HG03108 (cell line): ENCODE results near the gene FOXD1.
"Not testable (repeated sequence)": the region's sequence is repeated elsewhere in the genome, so short reads cannot be mapped to it uniquely, and the experiment has no call there.

Source experiments
- ATAC-seq: cut with Tn5 transposase; IDR thresholded peaks from one replicate; pipeline ENCODE4 v1.9.1; 2021; ENCODE audit warnings: moderate library complexity; ENCODE audit not compliant: unreplicated experiment

FOXD1 gene

GRCh38 chr5:73419117-73419464, 29.5 kb downstream of the FOXD1 start:
- no peak for ATAC-seq

- ATAC-seq, result no peak
These were observed 30.3 kb downstream of the FOXD1 start for GRCh38 chr5:73418244-73418691.

- no peak for ATAC-seq
These were observed 31.1 kb downstream of the FOXD1 start for GRCh38 chr5:73417303-73418034.

- no peak for ATAC-seq
These were observed 33.0 kb downstream of the FOXD1 start for GRCh38 chr5:73415617-73416016.

GRCh38 chr5:73415171-73415570, 33.4 kb downstream of the FOXD1 start:
- no peak for ATAC-seq

- no peak for ATAC-seq
These were observed 36.0 kb downstream of the FOXD1 start for GRCh38 chr5:73412597-73412988.

GRCh38 chr5:73411936-73412596, 36.5 kb downstream of the FOXD1 start:
- no peak for ATAC-seq

- not testable (repeated sequence) for ATAC-seq
These were observed 38.6 kb downstream of the FOXD1 start for GRCh38 chr5:73409927-73410326.

- ATAC-seq, result no peak
These were observed 42.9 kb downstream of the FOXD1 start for GRCh38 chr5:73405691-73406090.

- no peak for ATAC-seq
These were observed 48.8 kb downstream of the FOXD1 start for GRCh38 chr5:73399775-73400174.
